H1 (cell line): ENCODE results near the gene FKBP10. TPM values are rescaled to one million over a fixed set of nuclear protein-coding genes. Genes with fewer than 3 reads are reported as not detected.

Experiments
- ASH2L ChIP-seq: fragments of 200-600, 300-600 bp; sonication (generic); IDR thresholded peaks from one replicate; pipeline ENCODE4 v1.7.1; 2017; ENCODE audit warnings: low read length
- BACH1 ChIP-seq: IDR thresholded peaks from 2 replicates; pipeline ENCODE4 v1.6.1; 2012; ENCODE audit warnings: low read length, improper control_type of control experiment
- BCL11A ChIP-seq, 2 experiments: IDR thresholded peaks; one replicate each; pipeline ENCODE4 v1.6.1; 2011; ENCODE audit warnings: low read depth in 2 of 2, low read length in 2 of 2, mild to moderate bottlenecking in 2 of 2
- CEBPB ChIP-seq: IDR thresholded peaks from 2 replicates; pipeline ENCODE4 v1.6.1; 2012; ENCODE audit warnings: low read depth, low read length
- CHD2 ChIP-seq: IDR thresholded peaks from 2 replicates; pipeline ENCODE4 v1.6.1; 2012; ENCODE audit warnings: low read length, improper control_type of control experiment
- CTBP2 ChIP-seq: IDR thresholded peaks from 2 replicates; pipeline ENCODE4 v1.7.0; 2011; ENCODE audit warnings: borderline replicate concordance, mild to moderate bottlenecking, moderate library complexity, mixed read lengths, low read length; ENCODE audit not compliant: insufficient read depth, insufficient read length
- FOSL1 ChIP-seq: IDR thresholded peaks from 2 replicates; pipeline ENCODE4 v1.6.1; 2011; ENCODE audit warnings: mild to moderate bottlenecking, low read depth, low read length, moderate library complexity; ENCODE audit not compliant: insufficient read depth
- HDAC2 ChIP-seq, 2 experiments: fragments of 300-600 bp in 1 of 2; sonication (generic) in 1 of 2; IDR thresholded peaks; 2 replicates each; pipeline ENCODE4 v1.6.1; 2011 to 2012; ENCODE audit warnings: low read depth in 2 of 2, low read length in 2 of 2, mild to moderate bottlenecking in 2 of 2, moderate library complexity in 2 of 2, borderline replicate concordance in 1 of 2, inconsistent platforms in 1 of 2
- JUN ChIP-seq: IDR thresholded peaks from 2 replicates; pipeline ENCODE4 v1.6.1; 2011; ENCODE audit warnings: low read depth, mild to moderate bottlenecking, improper control_type of control experiment, low read length
- JUND ChIP-seq: IDR thresholded peaks from 2 replicates; pipeline ENCODE4 v1.6.1; 2011; ENCODE audit warnings: mild to moderate bottlenecking, improper control_type of control experiment, low read length
- KDM4A ChIP-seq: IDR thresholded peaks from one replicate; pipeline ENCODE4 v1.7.1; 2012; ENCODE audit warnings: low read depth, mild to moderate bottlenecking, moderate library complexity, low read length, inconsistent platforms; ENCODE audit not compliant: severe bottlenecking
- NANOG ChIP-seq: IDR thresholded peaks from 2 replicates; pipeline ENCODE4 v1.6.1; 2011; ENCODE audit warnings: low read length, low read depth, mild to moderate bottlenecking, inconsistent platforms; ENCODE audit not compliant: insufficient read depth, poor library complexity, severe bottlenecking
- POLR2A ChIP-seq, 2 experiments: IDR thresholded peaks; 1 replicate in 1 of 2; 2 replicates in 1 of 2; pipeline ENCODE4 v1.6.1; 2011; ENCODE audit warnings: low read depth in 2 of 2, low read length in 2 of 2, mild to moderate bottlenecking in 2 of 2; ENCODE audit errors: control extremely low read depth in 1 of 2
- RFX5 ChIP-seq: IDR thresholded peaks from 2 replicates; pipeline ENCODE4 v1.6.1; 2011; ENCODE audit warnings: low read depth, low read length, improper control_type of control experiment, borderline replicate concordance
- RNF2 ChIP-seq: fragments of 200-900, 300-1000 bp; sonication (generic); IDR thresholded peaks from 2 replicates; pipeline ENCODE4 v1.7.1; 2016; ENCODE audit warnings: borderline replicate concordance, low read depth, mild to moderate bottlenecking, antibody characterized with exemption, low read length; ENCODE audit not compliant: poor library complexity, severe bottlenecking; ENCODE audit errors: missing control alignments
- RXRA ChIP-seq: IDR thresholded peaks from 2 replicates; pipeline ENCODE4 v1.6.1; 2011; ENCODE audit warnings: low read depth, mild to moderate bottlenecking, low read length, moderate library complexity; ENCODE audit not compliant: insufficient read depth
- SIN3A ChIP-seq, 2 experiments: IDR thresholded peaks in 1 of 2; conservative IDR thresholded peaks in 1 of 2; 2 replicates each; pipeline ENCODE4 v1.6.1; 2011 to 2012; ENCODE audit warnings: low read length in 2 of 2, improper control_type of control experiment in 1 of 2, low read depth in 1 of 2, mild to moderate bottlenecking in 1 of 2
- TAF7 ChIP-seq: optimal IDR thresholded peaks from 2 replicates; pipeline ENCODE3; 2011; ENCODE audit warnings: low read depth, mild to moderate bottlenecking, inconsistent platforms, low read length, moderate library complexity, borderline replicate concordance
- TCF12 ChIP-seq: IDR thresholded peaks from 2 replicates; pipeline ENCODE4 v1.6.1; 2011; ENCODE audit warnings: low read depth, mild to moderate bottlenecking, low read length
- ZNF274 ChIP-seq: IDR thresholded peaks from 2 replicates; pipeline ENCODE4 v1.7.0; 2012; ENCODE audit warnings: low read length, borderline replicate concordance; ENCODE audit errors: extremely low read depth
- polyA plus RNA-seq, 7 experiments: library from polyadenylated mRNA; depleted of rRNA in 3 of 7; stranded (reverse) in 5 of 7; unstranded in 2 of 7; fragments of >200 nt in 5 of 7; fragments of 200-250 nt in 2 of 7; gene quantifications; 1 replicate in 5 of 7; 2 replicates in 1 of 7; 4 replicates in 1 of 7; pipeline versions ENCODE4 v1.2.1 to v1.2.3, GENCODE V29; 2011 to 2013; ENCODE audit warnings: missing spikeins in 2 of 7, mixed read lengths in 2 of 7
- total RNA-seq: library from RNA; stranded (reverse); fragmentation: NEBNext Ultra II Directional; extraction: Animal tissue kit (Norgen Biotek cat#: 25700); gene quantifications from 2 replicates; pipeline ENCODE4 v1.2.1, GENCODE V29; 2021
- TF ChIP-seq, protein P1 (sequence below): IDR thresholded peaks from 2 replicates; pipeline ENCODE4 v1.6.1; 2012; ENCODE audit warnings: inconsistent platforms
- TF ChIP-seq, protein P2 (sequence below): IDR thresholded peaks from 2 replicates; pipeline ENCODE4 v1.6.1; 2011; ENCODE audit warnings: low read depth, mild to moderate bottlenecking, low read length; ENCODE audit not compliant: insufficient read depth

Gene FKBP10
- total and polyA plus RNA-seq, 2 of the 8 experiments (the other 6 are each of a cell fraction or from before 2014, with no cell fraction given): 173 to 283 TPM

DNA sequence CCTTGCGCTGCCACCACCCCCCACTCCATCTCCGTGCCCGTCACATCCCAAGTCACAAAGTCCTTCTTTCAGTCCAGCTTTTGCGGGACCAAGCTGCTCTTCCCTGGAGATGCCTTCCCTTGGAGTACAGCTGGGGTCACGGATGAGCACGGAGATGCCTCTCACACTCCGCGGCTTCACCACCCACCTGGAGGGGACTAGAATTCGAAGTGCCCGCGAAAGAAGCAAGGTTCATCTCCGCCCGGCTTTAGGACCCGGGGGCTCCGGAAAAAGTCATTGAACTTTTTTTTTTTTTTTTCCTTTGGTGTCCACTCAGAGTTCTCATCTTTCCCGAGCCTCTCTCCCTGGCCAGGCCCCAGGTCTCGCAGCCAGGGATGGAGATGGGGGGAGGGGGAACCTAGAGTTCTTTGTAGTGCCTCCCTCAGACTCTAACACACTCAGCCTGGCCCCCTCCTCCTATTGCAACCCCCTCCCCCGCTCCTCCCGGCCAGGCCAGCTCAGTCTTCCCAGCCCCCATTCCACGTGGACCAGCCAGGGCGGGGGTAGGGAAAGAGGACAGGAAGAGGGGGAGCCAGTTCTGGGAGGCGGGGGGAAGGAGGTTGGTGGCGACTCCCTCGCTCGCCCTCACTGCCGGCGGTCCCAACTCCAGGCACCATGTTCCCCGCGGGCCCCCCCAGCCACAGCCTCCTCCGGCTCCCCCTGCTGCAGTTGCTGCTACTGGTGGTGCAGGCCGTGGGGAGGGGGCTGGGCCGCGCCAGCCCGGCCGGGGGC is at the start of gene FKBP10 (continued):
- TF ChIP-seq, protein P1, sequence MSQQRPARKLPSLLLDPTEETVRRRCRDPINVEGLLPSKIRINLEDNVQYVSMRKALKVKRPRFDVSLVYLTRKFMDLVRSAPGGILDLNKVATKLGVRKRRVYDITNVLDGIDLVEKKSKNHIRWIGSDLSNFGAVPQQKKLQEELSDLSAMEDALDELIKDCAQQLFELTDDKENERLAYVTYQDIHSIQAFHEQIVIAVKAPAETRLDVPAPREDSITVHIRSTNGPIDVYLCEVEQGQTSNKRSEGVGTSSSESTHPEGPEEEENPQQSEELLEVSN: no peak
- TF ChIP-seq CHD2 (peak; percentile 67; the same call in 1 of the 2 replicates), SIN3A (conservative IDR thresholded peaks at IDR 0.05 in 1 of 2, IDR thresholded peaks at IDR 0.05 in 1 of 2; ENCODE audit: low read depth in 1 of 2, low read length in 2 of 2) (peak; percentile 79 to 83; a peak in 3 of 4 replicates), ASH2L (peak; percentile 71), KDM4A (peak; percentile 59), BCL11A (IDR thresholded peaks at IDR 0.05; ENCODE audit: low read depth in 2 of 2, low read length in 2 of 2) (no peak), POLR2A (IDR thresholded peaks at IDR 0.05; ENCODE audit: control extremely low read depth in 1 of 2, low read depth in 2 of 2, low read length in 2 of 2) (peak in 1 of 2 experiments; percentile 51; a peak in 1 of 3 replicates), CTBP2 (peak; percentile 36), JUN (no peak), RFX5 (no peak), BACH1 (no peak), NANOG (no peak), ZNF274 (no peak), TCF12 (no peak), CEBPB (no peak), RNF2 (no peak), TAF7 (peak; percentile 75), HDAC2 (IDR thresholded peaks at IDR 0.05; ENCODE audit: borderline replicate concordance in 1 of 2, low read depth in 2 of 2, low read length in 2 of 2) (0 out of 4 replicates have a peak, but pooled peaks of 1 of the 2 experiments have one; percentile 28), JUND (0 out of 2 replicates have a peak, but pooled peaks have one; percentile 22), RXRA (no peak), FOSL1 (peak; percentile 97)
- TF ChIP-seq, protein P2, sequence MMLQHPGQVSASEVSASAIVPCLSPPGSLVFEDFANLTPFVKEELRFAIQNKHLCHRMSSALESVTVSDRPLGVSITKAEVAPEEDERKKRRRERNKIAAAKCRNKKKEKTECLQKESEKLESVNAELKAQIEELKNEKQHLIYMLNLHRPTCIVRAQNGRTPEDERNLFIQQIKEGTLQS: no peak
